OCI-LY3 (cell line): Measurements from ENCODE around the gene NAE1.

Experiments
- EZH2phosphoT487 ChIP-seq: fragments of 200-600 bp; shearing (Covaris generic); IDR thresholded peaks from 2 replicates; pipeline ENCODE4 v1.6.1; 2018; ENCODE audit warnings: antibody characterized with exemption, mixed run types, low read depth
- TF ChIP-seq, protein P1 (sequence below): fragments of 200-600, 300-600 bp; sonication (generic); IDR thresholded peaks from 2 replicates; pipeline ENCODE4 v1.5.1; 2014; ENCODE audit warnings: antibody characterized with exemption, low read length, low read depth

GRCh38 chr16:66869424-66869823, 38.6 kb upstream of the NAE1 start:
- TF ChIP-seq, protein P1, sequence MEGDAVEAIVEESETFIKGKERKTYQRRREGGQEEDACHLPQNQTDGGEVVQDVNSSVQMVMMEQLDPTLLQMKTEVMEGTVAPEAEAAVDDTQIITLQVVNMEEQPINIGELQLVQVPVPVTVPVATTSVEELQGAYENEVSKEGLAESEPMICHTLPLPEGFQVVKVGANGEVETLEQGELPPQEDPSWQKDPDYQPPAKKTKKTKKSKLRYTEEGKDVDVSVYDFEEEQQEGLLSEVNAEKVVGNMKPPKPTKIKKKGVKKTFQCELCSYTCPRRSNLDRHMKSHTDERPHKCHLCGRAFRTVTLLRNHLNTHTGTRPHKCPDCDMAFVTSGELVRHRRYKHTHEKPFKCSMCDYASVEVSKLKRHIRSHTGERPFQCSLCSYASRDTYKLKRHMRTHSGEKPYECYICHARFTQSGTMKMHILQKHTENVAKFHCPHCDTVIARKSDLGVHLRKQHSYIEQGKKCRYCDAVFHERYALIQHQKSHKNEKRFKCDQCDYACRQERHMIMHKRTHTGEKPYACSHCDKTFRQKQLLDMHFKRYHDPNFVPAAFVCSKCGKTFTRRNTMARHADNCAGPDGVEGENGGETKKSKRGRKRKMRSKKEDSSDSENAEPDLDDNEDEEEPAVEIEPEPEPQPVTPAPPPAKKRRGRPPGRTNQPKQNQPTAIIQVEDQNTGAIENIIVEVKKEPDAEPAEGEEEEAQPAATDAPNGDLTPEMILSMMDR = no peak
- TF ChIP-seq EZH2phosphoT487 = no peak
